NCI-H1694 treated with DMSO at 0.1 percent for 48 hours (cell line): Measurements from ENCODE around the gene KLHL36.

Source experiments
- DNase-seq: peaks from one replicate; lab custom pipeline; 2025; lab: John Stamatoyannopoulos, UW

The KLHL36 gene

DNA sequence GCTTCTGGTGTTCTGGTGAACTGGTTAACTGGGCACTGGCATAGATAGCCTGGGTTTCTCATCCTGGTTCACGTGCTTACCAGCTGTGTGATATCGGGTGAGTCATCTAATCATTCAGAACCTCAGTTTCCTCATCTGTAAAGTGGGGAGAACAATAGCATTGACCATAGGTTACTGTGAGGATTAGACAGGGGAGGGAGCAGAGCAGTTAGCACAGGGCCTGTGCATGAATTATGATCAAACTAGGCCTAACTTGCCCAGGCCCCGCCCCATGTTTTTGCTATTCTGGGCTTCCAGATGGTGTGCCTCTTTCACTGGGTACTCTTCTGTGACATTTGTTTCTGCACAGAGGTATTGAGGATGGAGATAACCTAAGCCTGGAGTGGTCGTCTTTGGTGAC, 4.6 kb upstream of the KLHL36 start:
- peak; percentile 95 for DNase-seq

DNA sequence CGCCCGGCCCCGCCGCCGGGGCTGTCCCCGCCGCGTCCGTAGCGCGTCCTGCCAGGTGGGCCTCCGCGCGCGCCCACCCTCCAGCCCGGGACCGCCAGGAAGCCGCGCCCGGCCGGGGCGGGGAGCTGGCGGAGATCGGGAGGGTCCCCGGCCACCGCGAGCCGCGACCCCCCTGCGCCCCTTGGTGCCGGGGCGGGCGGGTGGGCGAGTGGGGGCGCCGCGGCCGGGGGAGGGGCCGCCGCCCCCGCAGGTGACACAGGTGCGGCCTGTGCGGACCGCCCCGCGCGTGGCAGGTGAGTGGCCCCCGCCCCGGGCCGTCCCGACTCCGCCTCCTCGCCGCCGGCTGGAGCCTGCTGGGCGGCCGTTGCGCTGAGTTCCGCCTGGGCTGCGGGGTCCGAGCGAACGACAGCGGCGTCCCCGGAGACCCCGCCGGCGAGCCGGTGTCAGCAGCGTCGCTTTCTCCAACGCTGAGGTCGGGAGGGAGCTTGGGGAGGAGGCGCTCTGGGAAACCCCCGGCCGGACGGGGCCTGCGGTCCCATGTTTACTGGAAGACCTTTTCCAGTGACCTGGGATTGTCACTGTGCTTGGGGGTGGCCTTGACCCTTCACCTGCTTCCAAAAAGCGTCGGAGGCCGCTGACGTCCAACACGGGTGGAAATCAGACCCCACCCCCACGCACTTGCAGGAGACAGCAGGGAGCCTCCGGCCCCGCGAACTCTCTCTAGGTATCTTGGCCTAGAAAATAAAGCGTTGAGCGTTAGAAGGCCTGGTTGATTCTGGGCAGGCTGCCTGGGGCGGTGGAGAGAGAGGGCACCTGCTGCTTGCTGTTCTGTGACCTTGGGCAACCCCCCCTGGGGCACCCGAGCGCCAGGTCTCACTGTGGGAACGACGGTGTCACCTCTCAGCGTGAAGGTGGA, 542 bp downstream of the KLHL36 start:
- DNase-seq = no peak

DNA sequence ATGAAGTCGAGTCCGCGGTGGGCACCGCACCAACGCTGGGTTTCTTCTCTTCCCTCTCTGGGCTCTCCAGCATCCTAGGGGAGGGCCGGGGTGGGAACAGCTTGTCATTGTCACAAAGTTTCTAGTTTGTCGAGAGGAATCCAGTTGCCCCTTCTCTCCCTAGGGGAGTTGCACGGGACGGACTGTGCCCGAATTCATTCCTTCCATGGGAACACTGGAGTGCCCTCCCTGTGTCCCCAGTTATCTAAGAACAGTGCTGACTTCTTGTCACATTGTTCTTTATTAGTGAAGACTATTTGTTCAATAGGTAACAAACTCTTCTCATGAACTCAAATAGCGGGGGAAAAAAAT, 1.2 kb downstream of the KLHL36 start:
- DNase-seq = no peak

DNA sequence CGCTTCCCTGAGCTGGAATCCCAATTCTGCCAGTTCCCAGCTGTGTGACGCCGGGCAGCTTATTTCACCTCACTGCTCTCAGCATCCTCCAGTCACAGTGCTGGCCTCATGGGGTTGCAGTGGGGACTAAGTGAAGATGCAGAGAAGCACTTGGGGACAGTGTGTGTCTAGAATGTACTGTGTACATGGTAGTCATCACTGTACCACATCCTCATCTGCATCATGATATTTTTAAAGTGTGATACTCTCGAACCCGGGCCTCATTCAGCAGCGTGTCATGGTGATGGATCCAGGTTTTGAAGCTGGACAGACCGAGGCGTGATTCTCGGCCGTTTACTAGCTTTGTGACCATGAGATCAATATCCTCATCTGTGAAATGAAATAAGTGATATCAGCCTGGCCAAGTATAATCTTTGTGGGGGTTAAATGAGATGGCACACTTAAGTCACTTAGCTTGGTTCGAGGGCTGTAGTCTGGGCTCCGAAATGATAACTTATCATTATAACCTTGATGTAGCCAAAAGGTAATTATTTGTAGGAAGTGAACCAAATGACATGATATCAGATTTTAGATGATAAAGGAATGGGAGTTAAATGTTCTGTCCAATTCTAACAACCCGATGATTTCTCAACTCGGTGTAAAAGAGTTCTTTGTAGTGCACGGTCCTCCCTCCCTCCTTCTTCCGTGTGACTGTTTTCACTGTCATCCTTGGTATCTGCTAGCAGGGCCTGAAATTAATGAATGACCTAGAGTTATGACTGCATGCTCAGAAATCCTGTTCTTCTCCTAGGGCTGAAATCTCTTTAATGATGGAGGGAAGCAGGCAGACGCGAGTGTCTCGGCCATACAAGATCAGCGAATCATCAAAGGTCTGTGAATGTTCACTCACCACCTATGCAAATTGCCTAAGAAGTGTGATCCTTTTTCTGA, 2.0 kb downstream of the KLHL36 start:
- DNase-seq = no peak

DNA sequence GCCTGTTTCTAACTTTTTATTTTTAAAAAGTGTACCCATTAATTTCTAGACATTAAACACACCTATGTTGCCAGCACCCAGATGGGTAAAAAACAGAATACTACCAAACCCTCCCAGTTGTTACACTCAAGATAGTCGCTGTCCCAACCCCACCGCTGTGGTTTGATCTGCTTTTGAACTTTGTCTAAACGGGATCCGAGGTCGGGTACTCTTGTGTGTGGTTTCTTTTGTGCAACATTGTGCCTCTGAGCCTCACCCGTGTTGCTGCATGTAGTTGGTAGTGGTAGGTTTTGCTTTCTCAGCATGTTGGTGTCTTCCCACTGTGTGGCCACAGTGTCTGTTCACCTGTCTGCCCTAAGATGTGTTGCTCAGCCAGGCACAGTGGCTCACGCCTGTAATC, 4.3 kb downstream of the KLHL36 start:
- DNase-seq = no peak

DNA sequence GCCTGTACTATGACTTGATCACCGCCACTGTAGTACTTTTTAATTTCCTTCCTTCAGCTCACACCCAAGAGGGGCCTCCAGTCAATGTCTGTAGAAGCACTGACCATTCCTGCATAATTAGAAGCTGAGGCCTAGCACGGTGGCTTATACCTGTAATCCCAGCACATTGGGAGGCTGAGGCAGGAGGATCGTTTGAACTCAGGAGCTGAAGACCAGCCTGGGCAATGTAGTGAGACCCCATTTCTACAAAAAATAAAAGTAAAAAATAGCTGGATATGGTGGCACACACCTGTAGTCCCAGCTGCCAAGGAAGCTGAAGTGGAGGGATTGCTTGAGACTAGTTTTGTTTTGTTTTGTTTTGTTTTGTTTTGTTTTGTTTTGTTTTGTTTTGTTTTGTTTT, 5.9 kb downstream of the KLHL36 start:
- no peak for DNase-seq

DNA sequence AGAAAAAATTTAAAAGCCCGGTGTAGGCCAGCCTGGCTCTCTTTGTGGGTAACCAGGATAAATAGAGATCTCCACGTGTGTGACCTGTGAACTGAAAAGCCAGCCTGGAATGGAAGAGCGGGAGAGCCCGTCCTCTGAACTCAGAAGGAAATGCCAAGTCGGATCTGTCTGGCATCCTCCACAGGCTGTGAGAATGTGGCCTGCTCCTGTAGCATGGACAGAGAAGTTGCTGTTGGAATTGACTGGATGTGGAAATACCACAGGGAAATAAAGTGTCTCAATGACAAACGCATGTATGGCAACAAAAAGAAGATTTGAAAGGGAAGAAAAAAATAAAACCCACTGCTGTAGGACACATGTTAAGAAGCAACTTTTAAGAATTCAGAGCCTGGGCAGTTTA, 6.7 kb downstream of the KLHL36 start:
- DNase-seq = no peak

DNA sequence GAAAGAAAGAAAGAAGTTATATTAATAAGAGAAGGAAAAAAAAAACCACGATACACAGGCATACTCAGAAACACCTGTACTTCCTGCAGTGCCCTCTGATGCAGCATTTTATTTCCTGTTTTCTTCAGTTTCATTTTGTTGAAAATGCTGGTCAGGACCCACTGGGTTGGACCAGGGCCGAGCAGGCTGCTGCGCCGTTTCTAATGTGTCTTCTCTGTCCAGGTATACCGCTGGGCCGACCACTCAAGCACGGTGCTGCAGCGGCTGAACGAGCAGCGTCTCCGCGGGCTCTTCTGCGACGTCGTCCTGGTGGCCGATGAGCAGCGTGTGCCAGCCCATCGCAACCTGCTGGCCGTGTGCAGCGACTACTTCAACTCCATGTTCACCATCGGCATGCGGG, 8.3 kb downstream of the KLHL36 start:
- no peak for DNase-seq

DNA sequence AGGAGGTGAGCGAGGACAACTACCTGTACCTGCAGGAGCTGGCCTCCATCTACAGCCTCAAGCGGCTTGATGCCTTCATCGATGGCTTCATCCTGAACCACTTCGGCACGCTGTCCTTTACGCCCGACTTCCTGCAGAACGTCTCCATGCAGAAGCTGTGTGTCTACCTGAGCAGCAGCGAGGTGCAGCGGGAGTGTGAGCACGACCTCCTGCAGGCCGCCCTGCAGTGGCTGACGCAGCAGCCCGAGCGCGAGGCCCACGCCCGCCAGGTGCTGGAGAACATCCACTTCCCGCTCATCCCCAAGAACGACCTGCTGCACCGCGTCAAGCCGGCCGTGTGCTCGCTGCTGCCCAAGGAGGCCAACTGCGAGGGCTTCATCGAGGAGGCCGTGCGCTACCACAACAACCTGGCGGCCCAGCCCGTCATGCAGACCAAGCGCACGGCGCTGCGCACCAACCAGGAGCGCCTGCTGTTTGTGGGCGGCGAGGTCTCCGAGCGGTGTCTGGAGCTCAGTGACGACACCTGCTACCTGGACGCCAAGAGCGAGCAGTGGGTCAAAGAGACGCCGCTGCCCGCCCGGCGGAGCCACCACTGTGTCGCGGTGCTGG, 9.0 kb downstream of the KLHL36 start:
- DNase-seq = no peak

DNA sequence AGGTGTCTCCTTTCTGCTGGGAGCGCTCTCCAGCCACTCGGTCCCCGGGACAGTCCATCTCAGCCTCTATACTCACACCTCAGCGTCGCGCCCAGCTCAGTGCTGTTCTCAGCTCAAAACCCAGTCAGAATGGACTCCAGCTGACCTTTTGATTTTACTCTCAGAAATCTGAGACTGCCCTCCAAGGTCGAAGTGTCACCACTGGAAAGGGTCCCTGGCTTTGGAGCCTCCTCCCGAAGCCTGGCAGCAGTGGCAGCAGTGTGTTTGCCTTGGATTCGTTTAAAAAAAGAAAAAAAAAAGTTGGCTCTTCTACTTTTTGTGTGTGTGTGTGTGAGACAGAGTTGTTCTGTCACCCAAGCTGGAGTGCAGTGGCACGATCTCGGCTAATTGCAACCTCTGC, 10.4 kb downstream of the KLHL36 start:
- DNase-seq = no peak

DNA sequence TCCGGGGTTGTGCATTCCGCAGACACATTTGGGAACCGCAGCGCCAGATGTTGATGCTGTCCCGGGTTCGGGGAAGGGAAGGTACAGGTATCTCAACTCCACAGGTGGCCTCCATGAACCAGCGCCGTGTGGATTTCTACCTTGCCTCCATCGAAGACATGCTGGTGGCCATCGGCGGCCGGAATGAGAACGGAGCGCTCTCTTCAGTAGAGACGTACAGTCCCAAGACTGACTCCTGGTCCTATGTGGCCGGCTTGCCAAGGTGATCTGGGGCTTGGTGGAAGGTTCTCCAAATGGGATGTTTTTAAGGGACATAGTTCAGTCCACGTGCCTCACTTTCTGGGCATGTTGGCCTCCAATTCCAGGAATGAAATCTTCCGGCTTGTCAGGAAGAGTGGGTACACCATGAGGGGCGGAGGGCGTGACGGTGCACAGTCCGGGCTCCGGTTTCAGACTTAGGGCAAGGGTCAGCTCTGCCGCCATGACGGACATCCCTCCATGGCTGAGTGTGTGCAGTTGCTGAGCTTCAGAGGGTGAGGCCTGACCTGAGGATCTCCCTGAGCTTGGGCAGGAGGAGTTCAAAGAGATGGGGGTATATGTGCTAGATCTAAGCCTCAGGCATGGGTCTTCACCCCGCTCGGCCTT, 11.5 kb downstream of the KLHL36 start:
- DNase-seq = no peak

DNA sequence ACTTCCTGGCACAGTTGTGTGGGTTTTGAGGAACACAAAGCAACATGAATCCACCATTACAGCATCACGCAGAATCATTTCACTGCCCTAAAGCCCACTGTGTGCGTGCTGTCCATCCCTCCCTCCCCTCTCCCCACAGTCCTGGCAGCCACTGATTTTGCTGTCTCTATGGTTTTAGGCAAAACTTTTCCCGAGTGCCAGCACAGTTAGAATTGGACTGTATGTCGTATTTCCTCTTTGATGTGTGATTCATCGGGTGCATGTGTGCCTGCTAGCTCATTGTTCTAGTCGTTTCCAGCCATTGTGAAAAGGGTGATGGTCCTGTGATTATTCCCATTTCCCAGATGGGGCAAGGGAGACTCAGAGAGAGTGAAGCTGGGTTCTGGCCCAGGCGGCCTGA, 12.7 kb downstream of the KLHL36 start:
- DNase-seq = no peak

DNA sequence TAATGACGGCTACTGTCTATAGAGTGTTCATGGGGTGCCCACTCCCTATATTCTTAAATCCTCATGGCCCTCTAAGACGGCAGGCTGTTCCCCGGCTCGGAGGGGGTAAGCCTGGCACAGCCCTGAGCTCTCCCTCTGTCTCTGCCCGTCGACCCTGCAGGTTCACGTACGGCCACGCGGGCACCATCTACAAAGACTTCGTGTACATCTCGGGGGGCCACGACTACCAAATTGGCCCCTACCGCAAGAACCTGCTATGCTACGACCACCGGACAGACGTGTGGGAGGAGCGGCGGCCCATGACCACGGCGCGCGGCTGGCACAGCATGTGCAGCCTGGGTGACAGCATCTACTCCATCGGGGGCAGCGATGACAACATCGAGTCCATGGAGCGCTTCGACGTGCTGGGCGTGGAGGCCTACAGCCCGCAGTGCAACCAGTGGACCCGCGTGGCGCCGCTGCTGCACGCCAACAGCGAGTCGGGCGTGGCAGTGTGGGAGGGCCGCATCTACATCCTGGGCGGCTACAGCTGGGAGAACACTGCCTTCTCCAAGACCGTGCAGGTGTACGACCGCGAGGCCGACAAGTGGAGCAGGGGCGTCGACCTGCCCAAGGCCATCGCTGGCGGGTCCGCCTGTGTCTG, 13.2 kb downstream of the KLHL36 start:
- DNase-seq = no peak

DNA sequence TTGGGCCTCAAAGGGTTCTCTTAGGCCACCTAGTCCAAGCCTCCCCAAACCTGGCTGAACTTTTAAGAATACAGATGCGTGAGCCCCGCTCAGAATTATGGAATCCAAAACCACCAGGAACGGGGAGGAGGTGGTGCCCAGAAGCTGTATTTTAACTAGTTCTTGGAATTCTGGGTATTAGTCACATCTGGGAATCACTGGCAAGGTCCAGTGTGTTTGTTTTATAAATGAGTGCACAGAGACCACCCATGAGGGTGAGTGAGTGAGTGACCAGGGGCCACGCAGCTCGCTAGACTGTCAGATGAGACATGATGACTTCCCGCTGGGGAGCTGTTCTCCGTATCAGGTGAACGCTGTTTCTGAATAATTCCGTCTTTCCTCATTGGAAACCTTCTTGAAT, 14.2 kb downstream of the KLHL36 start:
- DNase-seq = no peak

DNA sequence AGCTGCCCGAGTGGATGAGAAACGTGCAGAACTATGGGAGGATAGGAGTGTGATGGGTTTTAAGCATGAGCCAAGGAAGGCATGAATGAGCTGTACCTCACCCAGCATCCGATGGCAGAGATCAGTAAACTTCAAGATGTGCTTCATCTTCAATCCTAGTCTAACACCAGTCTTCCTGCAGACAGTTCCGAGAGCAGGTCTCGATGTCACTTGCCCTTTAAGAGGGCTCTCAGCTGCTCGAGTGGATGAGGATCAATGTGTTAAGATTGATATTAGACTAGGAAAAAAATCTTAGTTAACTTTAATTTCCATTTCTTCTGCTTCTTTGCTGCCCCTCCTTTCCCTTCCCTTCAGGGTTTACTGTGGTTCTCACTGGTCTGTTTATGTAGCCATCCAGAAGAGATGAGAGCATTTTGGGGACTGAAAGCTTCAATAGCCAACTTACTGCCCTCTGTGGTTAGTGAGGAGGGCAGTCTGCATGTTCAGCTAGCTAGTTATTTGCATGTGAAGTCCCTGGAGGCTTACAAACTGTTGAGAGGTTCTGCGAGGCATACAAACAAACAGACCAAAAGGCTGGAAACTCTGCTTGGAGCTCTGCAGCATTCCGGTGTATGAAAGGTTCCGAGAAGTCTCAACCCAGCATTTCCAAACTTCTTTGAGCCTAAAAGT, 15.3 kb downstream of the KLHL36 start:
- DNase-seq = no peak

DNA sequence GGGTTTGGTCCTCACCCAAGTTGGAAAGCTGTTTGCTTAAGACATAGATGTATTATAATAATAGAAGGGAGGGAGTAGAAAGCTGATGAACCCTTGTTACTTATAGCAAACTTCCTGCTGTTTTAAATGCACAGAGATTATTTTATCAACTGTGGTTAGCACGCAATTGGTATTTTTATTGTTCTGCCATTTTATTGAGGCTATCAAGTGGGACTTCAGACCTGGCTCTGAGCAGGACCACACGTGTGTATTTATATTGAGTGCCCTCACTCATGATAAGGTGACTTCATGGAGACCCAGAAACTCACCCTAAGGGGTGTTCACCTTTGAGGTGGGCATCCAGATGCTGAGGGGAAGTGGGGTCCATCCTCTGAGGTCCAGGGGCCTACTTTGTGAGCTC, 17.0 kb downstream of the KLHL36 start:
- no peak for DNase-seq

DNA sequence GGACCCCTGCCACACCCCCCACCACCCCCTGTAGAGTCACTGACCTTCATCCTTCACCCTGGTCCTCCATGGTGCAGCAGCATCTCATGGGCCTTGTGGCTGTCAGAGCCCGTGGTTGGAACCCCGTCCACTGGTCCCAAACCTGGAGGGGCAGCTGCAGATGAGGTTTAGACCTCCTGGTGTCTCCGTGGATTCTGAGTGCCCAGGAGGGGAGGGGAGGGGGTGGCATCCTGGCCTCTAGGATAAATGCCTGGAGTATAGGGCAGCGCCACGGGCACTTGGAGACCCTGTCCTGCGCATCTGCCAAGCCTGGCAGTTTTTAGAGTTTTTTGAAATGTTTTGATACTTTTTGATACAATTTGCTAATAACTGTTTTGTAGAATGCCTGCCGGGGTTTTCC, 17.5 kb downstream of the KLHL36 start:
- no peak for DNase-seq

DNA sequence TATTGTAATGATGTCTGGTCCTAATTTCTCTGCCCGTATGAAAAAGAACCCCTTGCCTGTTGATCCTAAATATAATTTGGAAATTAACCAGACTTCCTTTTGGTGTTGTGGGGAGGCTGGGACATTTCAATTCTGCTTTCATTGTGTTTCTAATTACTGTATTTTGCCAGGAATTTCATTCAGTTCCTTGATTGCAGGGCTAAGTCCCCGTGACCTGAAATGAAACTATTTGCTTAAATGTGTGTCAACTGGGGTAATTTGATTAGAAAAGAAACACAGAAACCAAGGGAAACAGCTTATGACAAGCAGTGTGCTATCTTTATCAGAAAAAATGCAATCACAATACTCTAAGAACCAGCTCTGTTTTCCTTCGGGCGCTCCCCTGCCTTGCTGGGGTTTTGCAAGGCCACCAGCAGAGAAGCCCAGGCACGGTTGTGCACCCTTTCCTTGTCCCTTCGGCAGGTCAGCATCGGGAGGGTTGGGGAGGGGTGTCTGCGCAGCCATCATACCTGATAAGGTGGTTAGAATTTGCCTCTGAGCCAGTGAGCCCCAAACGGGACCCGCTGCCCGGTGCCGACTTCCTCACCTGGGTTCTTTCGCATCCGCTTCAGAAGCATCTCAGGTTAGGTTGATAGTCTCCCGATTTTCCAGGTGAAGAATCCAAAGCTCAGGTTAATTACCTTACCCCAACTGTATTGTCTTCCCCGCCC, 19.4 kb downstream of the KLHL36 start:
- no peak for DNase-seq

DNA sequence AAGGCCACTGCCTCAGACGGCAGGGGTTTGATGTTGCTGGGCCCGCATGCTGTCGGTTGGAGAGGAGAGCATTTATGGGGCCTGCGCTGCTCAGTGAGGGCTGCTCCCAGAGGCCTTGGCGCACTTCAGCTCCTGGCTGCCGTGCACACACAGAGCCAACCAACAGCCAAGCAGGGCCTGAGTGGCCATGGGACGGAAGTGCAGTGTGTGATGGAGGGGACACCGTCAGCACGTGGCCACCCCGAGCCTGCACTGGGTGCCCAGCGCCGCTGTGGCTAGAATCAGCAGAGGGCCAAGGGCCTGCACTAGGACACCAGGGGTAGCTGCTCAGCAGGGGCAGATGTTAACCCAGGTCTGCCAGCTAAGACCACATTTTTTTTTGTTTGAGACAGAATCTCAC, 21.8 kb downstream of the KLHL36 start:
- DNase-seq = no peak
